GM12878 (cell line): ENCODE results near the gene ALOX12B. TPM values are rescaled to one million over a fixed set of nuclear protein-coding genes. Genes with fewer than 3 reads are reported as not detected.
A peak's percentile ranks its signal among the peaks of the same experiment; 100 is the strongest.

Experiments used
- CHD2 ChIP-seq: IDR thresholded peaks from 2 replicates; pipeline ENCODE4 v1.6.1; 2011; ENCODE audit warnings: low read depth, low read length, improper control_type of control experiment, borderline replicate concordance
- DPF2 ChIP-seq: fragments of 450-650 bp; IDR thresholded peaks from 2 replicates; pipeline ENCODE4 v1.6.1; 2017; ENCODE audit warnings: mild to moderate bottlenecking
- EED ChIP-seq: sonication (generic); IDR thresholded peaks from 2 replicates; pipeline ENCODE4 v1.6.1; 2016; ENCODE audit warnings: antibody characterized with exemption, low read depth
- MTA2 ChIP-seq: fragments of 450-650 bp; IDR thresholded peaks from 2 replicates; pipeline ENCODE4 v1.6.1; 2016; ENCODE audit warnings: low read depth, mild to moderate bottlenecking, moderate library complexity
- NBN ChIP-seq: fragments of 450-650 bp; IDR thresholded peaks from 2 replicates; pipeline ENCODE4 v1.6.1; 2016
- NR2C2 ChIP-seq: IDR thresholded peaks from 2 replicates; pipeline ENCODE4 v1.6.1; 2011; ENCODE audit warnings: borderline replicate concordance, low read depth; ENCODE audit not compliant: control insufficient read depth, insufficient read length
- POLR2AphosphoS2 ChIP-seq: IDR thresholded peaks from 2 replicates; pipeline ENCODE4 v1.6.1; 2011; ENCODE audit warnings: low read depth, mild to moderate bottlenecking, low read length, improper control_type of control experiment, moderate library complexity
- RAD21 ChIP-seq: IDR thresholded peaks from 2 replicates; pipeline ENCODE4 v1.6.1; 2011; ENCODE audit warnings: mild to moderate bottlenecking, low read depth, low read length, moderate library complexity; ENCODE audit not compliant: insufficient read depth
- polyA plus RNA-seq, 11 experiments: library from polyadenylated mRNA; depleted of rRNA in 4 of 11; unstranded in 6 of 11; stranded (reverse) in 5 of 11; fragments of >200 nt; fragmentation: Nextera tagmentation in 4 of 11; fragmentation: Illumina TruSeq in 1 of 11; extraction: Ambion mirVana in 4 of 11; extraction: Trizol in 1 of 11; gene quantifications; 1 replicate in 1 of 11; 2 replicates in 10 of 11; pipeline versions ENCODE4 v1.2.1 to v1.2.3, GENCODE V29; 2011 to 2016; ENCODE audit warnings: inconsistent platforms in 2 of 11, missing spikeins in 2 of 11, low read depth in 1 of 11
- total RNA-seq, 4 experiments: library from RNA; depleted of rRNA in 3 of 4; stranded (reverse); fragments of >200 nt in 3 of 4; fragmentation: Illumina TruSeq in 1 of 4; extraction: Trizol in 1 of 4; gene quantifications; 2 replicates each; pipeline versions ENCODE4 v1.2.1 to v1.2.3, GENCODE V29; 2013 to 2021
- TF ChIP-seq, protein P1 (sequence below): IDR thresholded peaks from 2 replicates; pipeline ENCODE4 v1.6.1; 2012; ENCODE audit warnings: low read depth, low read length, improper control_type of control experiment
- TF ChIP-seq, protein P2 (sequence below): IDR thresholded peaks from 2 replicates; pipeline ENCODE4 v1.6.1; 2012; ENCODE audit warnings: low read depth, low read length, improper control_type of control experiment
- TF ChIP-seq, protein P3 (sequence below): IDR thresholded peaks from 2 replicates; pipeline ENCODE4 v1.6.1; 2011; ENCODE audit warnings: mild to moderate bottlenecking, low read depth, low read length, moderate library complexity; ENCODE audit not compliant: insufficient replicate concordance
- TF ChIP-seq, protein P4 (sequence below): fragments of 150-350 bp; IDR thresholded peaks from 2 replicates; pipeline ENCODE4 v1.6.1; 2016; ENCODE audit warnings: low read depth, low read length
- TF ChIP-seq, protein P5 (sequence below): fragments of 450-650 bp; IDR thresholded peaks from 2 replicates; pipeline ENCODE4 v1.6.1; 2017; ENCODE audit warnings: mild to moderate bottlenecking, low read depth, inconsistent platforms; ENCODE audit not compliant: poor library complexity, severe bottlenecking
- TF ChIP-seq, protein P6 (sequence below): fragments of 450-650 bp; formaldehyde crosslinking; IDR thresholded peaks from 2 replicates; pipeline ENCODE4 v1.4.0; 2022; ENCODE audit warnings: mild to moderate bottlenecking, moderate library complexity

The ALOX12B gene
- total and polyA plus RNA-seq, 10 of the 15 experiments (the other 5 are each of a cell fraction or from before 2014, with no cell fraction given) = 0.17 to 0.54 TPM; not detected in 8

DNA sequence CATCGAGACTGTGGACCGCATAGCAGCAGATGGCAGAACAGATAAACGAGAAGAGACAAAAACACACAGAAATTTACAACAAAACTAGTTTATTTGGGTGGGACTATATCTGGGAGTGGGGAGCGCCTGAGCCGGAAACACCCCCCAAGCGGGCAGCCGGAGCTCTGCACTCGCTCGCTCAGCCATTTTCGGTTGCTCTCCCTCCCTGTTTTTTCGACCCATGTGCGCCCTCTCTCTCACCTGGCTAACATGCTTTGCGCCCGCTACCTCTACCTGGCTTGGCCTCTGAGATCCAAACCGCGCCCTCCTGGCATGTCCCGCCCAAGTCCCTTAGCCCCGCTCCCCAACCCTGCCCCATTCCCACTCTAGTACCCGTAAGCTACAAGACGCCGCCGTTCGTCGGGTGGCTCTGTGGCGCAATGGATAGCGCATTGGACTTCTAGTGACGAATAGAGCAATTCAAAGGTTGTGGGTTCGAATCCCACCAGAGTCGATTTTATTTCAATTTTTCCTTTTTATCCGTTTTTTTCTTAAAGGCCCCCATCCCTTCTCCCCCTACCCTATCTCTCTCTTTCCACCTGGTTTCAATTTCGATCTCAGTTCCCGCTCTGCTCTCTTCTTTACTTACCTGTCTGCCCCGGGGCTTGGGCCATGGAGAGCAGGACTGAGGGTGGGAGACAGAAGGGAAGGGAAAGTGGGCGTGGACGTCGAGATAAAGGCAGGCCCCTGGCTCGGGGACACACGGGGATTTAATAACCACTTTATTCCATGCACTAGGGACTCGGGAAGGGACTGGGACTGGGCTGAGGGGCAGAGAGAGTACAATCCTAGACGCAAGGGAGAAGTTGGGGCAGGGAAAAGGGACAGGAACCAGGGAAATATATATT lies 33.2 kb upstream of the ALOX12B start (continued):
- 0 out of 2 replicates have a peak, but pooled peaks have one; percentile 1 for TF ChIP-seq DPF2
- TF ChIP-seq, protein P1, sequence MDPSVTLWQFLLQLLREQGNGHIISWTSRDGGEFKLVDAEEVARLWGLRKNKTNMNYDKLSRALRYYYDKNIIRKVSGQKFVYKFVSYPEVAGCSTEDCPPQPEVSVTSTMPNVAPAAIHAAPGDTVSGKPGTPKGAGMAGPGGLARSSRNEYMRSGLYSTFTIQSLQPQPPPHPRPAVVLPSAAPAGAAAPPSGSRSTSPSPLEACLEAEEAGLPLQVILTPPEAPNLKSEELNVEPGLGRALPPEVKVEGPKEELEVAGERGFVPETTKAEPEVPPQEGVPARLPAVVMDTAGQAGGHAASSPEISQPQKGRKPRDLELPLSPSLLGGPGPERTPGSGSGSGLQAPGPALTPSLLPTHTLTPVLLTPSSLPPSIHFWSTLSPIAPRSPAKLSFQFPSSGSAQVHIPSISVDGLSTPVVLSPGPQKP = no peak
- TF ChIP-seq MTA2 = no peak; the same call in 1 of the 2 replicates
- TF ChIP-seq CHD2 = no peak
- TF ChIP-seq NR2C2 = no peak
- TF ChIP-seq, protein P2, sequence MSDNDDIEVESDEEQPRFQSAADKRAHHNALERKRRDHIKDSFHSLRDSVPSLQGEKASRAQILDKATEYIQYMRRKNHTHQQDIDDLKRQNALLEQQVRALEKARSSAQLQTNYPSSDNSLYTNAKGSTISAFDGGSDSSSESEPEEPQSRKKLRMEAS = no peak; the same call in 1 of the 2 replicates
- TF ChIP-seq, protein P3, sequence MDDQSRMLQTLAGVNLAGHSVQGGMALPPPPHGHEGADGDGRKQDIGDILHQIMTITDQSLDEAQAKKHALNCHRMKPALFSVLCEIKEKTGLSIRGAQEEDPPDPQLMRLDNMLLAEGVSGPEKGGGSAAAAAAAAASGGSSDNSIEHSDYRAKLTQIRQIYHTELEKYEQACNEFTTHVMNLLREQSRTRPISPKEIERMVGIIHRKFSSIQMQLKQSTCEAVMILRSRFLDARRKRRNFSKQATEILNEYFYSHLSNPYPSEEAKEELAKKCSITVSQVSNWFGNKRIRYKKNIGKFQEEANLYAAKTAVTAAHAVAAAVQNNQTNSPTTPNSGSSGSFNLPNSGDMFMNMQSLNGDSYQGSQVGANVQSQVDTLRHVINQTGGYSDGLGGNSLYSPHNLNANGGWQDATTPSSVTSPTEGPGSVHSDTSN = no peak
- TF ChIP-seq RAD21 = no peak
- peak; percentile 55; the same call in 1 of the 2 replicates for TF ChIP-seq NBN
- peak; percentile 25 for TF ChIP-seq EED
- TF ChIP-seq, protein P4, sequence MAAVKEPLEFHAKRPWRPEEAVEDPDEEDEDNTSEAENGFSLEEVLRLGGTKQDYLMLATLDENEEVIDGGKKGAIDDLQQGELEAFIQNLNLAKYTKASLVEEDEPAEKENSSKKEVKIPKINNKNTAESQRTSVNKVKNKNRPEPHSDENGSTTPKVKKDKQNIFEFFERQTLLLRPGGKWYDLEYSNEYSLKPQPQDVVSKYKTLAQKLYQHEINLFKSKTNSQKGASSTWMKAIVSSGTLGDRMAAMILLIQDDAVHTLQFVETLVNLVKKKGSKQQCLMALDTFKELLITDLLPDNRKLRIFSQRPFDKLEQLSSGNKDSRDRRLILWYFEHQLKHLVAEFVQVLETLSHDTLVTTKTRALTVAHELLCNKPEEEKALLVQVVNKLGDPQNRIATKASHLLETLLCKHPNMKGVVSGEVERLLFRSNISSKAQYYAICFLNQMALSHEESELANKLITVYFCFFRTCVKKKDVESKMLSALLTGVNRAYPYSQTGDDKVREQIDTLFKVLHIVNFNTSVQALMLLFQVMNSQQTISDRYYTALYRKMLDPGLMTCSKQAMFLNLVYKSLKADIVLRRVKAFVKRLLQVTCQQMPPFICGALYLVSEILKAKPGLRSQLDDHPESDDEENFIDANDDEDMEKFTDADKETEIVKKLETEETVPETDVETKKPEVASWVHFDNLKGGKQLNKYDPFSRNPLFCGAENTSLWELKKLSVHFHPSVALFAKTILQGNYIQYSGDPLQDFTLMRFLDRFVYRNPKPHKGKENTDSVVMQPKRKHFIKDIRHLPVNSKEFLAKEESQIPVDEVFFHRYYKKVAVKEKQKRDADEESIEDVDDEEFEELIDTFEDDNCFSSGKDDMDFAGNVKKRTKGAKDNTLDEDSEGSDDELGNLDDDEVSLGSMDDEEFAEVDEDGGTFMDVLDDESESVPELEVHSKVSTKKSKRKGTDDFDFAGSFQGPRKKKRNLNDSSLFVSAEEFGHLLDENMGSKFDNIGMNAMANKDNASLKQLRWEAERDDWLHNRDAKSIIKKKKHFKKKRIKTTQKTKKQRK = no peak
- no peak for TF ChIP-seq POLR2AphosphoS2
- TF ChIP-seq, protein P5, sequence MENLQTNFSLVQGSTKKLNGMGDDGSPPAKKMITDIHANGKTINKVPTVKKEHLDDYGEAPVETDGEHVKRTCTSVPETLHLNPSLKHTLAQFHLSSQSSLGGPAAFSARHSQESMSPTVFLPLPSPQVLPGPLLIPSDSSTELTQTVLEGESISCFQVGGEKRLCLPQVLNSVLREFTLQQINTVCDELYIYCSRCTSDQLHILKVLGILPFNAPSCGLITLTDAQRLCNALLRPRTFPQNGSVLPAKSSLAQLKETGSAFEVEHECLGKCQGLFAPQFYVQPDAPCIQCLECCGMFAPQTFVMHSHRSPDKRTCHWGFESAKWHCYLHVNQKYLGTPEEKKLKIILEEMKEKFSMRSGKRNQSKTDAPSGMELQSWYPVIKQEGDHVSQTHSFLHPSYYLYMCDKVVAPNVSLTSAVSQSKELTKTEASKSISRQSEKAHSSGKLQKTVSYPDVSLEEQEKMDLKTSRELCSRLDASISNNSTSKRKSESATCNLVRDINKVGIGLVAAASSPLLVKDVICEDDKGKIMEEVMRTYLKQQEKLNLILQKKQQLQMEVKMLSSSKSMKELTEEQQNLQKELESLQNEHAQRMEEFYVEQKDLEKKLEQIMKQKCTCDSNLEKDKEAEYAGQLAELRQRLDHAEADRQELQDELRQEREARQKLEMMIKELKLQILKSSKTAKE = no peak
- TF ChIP-seq, protein P6, sequence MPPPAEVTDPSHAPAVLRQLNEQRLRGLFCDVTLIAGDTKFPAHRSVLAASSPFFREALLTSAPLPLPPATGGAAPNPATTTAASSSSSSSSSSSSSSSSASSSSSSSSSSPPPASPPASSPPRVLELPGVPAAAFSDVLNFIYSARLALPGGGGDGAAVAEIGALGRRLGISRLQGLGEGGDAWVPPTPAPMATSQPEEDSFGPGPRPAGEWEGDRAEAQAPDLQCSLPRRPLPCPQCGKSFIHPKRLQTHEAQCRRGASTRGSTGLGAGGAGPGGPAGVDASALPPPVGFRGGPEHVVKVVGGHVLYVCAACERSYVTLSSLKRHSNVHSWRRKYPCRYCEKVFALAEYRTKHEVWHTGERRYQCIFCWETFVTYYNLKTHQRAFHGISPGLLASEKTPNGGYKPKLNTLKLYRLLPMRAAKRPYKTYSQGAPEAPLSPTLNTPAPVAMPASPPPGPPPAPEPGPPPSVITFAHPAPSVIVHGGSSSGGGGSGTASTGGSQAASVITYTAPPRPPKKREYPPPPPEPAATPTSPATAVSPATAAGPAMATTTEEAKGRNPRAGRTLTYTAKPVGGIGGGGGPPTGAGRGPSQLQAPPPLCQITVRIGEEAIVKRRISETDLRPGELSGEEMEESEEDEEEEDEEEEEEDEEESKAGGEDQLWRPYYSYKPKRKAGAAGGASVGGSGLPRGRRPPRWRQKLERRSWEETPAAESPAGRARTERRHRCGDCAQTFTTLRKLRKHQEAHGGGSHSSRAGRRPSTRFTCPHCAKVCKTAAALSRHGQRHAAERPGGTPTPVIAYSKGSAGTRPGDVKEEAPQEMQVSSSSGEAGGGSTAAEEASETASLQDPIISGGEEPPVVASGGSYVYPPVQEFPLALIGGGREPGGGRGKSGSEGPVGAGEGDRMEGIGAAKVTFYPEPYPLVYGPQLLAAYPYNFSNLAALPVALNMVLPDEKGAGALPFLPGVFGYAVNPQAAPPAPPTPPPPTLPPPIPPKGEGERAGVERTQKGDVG (CRISPR knock-in tag) = no peak
